Activated CD4-positive, alpha-beta T cell treated with anti-CD3 and anti-CD28 coated beads, Interleukin-2, amount 10 ng/mL, durations not matched to agents 24 days and 14 days (primary cell): Measurements from ENCODE around the gene SELENOS. TPM values are rescaled to one million over a fixed set of nuclear protein-coding genes. Genes with fewer than 3 reads are reported as not detected.

Experiments
- total RNA-seq: library from RNA; stranded (reverse); gene quantifications from 2 replicates; pipeline ENCODE4 v1.2.3, GENCODE V29; 2022

SELENOS gene
- total RNA-seq, 1 donor from 2014 or later, result 36.5 TPM

Other genes with a start within 250 kb of the SELENOS start
- 61.7 and 62.6 TPM in 2 replicates for gene CHSY1, start 25.4 kb downstream of the SELENOS start, total RNA-seq
- gene SNRPA1, start 17.8 kb upstream of the SELENOS start, total RNA-seq, result 195 and 210 TPM in 2 replicates
- gene PCSK6, start 212.2 kb upstream of the SELENOS start, total RNA-seq, result 4.7 and 5.4 TPM in 2 replicates